Neutrophil (primary cell): Measurements from ENCODE around the gene MUC13.

Experiments used
- H3K27ac ChIP-seq: fragments of 200-600 bp; sonication (generic); 2 replicates; pipeline ENCODE4 v1.5.1; 2016; ENCODE audit warnings: mild to moderate bottlenecking, moderate library complexity
- H3K27me3 ChIP-seq: fragments of 200-600 bp; sonication (generic); 2 replicates; pipeline ENCODE4 v1.6.0; 2016; ENCODE audit warnings: mild to moderate bottlenecking
- H3K36me3 ChIP-seq: fragments of 200-600 bp; sonication (generic); 2 replicates; pipeline ENCODE4 v1.5.1; 2017
- H3K4me1 ChIP-seq, 2 experiments: fragments of 200-600 bp in 1 of 2; sonication (generic) in 1 of 2; 1 replicate in 1 of 2; 2 replicates in 1 of 2; pipeline versions ENCODE4 v1.5.1 to v1.6.1; 2013 to 2016; ENCODE audit warnings: low read depth in 1 of 2, low read length in 1 of 2, mild to moderate bottlenecking in 1 of 2, moderate library complexity in 1 of 2; ENCODE audit not compliant: control insufficient read depth in 1 of 2, insufficient read depth in 1 of 2
- H3K4me3 ChIP-seq, 2 experiments: fragments of 200-600 bp in 1 of 2; sonication (generic) in 1 of 2; 1 replicate in 1 of 2; 2 replicates in 1 of 2; pipeline ENCODE4 v1.5.1; 2013 to 2016; ENCODE audit warnings: low read depth in 1 of 2, low read length in 1 of 2, mild to moderate bottlenecking in 1 of 2, moderate library complexity in 1 of 2
- H3K9me3 ChIP-seq: fragments of 200-600 bp; sonication (generic); 2 replicates; pipeline ENCODE4 v1.5.1; 2016
- CTCF ChIP-seq: fragments of 200-600 bp; sonication (generic); IDR thresholded peaks from 2 replicates; pipeline ENCODE4 v1.5.1; 2016; ENCODE audit warnings: antibody characterized with exemption

The MUC13 gene

GRCh38 chr3:124935794-124936542, 1.4 kb upstream of the MUC13 start:
- no peaks in the 10 kb centered on the region for H3K4me1 ChIP-seq
- no peak overlapping the region for H3K4me3 ChIP-seq
- H3K9me3 ChIP-seq, result no peaks in the 10 kb centered on the region
- no peaks in the 10 kb centered on the region for H3K36me3 ChIP-seq
- no peak overlapping the region for H3K27ac ChIP-seq
- H3K27me3 ChIP-seq, result peaks cover 10% of the 10 kb centered on the region
- no peak for TF ChIP-seq CTCF

DNA sequence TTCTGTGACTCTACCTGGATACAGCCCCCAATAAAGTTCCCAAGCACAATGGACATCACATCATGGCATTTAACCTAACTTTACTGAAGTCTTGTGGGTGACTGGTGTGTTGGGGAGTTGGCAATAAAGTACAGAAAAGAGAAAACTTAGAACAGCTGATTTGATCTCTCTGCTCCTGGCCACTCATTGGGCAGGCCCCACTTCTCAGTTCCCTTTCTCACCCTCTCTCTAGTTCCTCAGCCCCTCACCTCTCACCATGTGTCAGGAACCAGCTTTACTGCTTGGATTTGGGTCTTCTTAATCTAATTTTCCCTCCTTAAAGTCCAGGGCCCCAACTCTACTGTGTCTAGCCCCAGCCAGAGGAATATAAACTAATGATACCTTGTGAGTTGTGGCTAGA, 713 bp upstream of the MUC13 start:
- H3K36me3 ChIP-seq, result no peaks in the 10 kb centered on the region
- H3K4me3 ChIP-seq, result no peak overlapping the region
- H3K4me1 ChIP-seq, result no peaks in the 10 kb centered on the region
- H3K27me3 ChIP-seq, result peaks cover 10% of the 10 kb centered on the region
- H3K9me3 ChIP-seq, result no peaks in the 10 kb centered on the region
- no peak overlapping the region for H3K27ac ChIP-seq
- no peak for TF ChIP-seq CTCF

GRCh38 chr3:124928333-124929202, 6.0 kb downstream of the MUC13 start:
- H3K4me1 ChIP-seq, result no peaks in the 10 kb centered on the region

GRCh38 chr3:124927574-124928045, 6.9 kb downstream of the MUC13 start:
- Histone ChIP-seq H3K27me3 (no peaks in the 10 kb centered on the region), H3K36me3 (no peaks in the 10 kb centered on the region), H3K9me3 (no peaks in the 10 kb centered on the region), H3K27ac (no peak overlapping the region), H3K4me3 (no peak overlapping the region), H3K4me1 (no peaks in the 10 kb centered on the region)
- no peak for TF ChIP-seq CTCF

More at GRCh38 chr3:124928333-124929202, 6.0 kb downstream of the MUC13 start:
- Histone ChIP-seq H3K27ac (no peak overlapping the region), H3K27me3 (no peaks in the 10 kb centered on the region), H3K9me3 (no peaks in the 10 kb centered on the region), H3K4me3 (no peak overlapping the region), H3K36me3 (no peaks in the 10 kb centered on the region)
- TF ChIP-seq CTCF, result no peak

DNA sequence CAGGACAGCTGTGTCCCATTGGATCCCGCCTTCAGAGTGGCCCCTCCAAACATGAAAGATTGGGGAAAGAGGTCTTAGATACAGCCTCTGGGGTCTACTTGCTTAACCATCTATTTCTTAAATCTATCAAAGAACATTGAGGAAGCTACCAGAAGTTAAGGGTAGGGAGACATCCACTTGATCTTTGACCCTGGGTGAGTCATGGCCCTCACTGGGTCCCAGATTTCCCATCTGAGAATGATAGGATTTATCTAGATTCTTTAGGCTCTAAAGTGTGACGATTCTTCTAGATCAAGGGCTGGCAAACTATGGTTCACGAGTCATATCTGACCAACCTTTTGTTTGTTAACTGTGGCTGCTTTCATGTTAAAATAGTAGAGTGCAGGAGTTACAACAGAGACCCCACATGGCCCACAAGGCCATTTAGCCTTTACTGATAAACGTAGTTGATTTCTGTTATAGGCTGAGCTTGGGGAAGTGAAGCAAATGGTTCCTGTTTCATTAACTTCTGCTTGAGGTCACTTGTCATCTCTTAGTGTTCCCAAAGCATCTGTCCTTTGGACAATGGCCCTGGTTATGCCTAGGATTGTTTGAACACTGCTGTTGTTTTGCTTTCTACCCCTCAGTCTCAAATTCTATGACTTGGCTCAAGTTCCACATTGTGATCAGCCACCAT, 8.0 kb downstream of the MUC13 start:
- Histone ChIP-seq H3K4me3 (no peak overlapping the region), H3K36me3 (no peaks in the 10 kb centered on the region), H3K27me3 (no peaks in the 10 kb centered on the region), H3K9me3 (no peaks in the 10 kb centered on the region), H3K27ac (no peak overlapping the region), H3K4me1 (no peaks in the 10 kb centered on the region)
- no peak for TF ChIP-seq CTCF
